SK-N-MC (cell line): ENCODE results near the gene CNOT10.
"Not testable (repeated sequence)": the region's sequence is repeated elsewhere in the genome, so short reads cannot be mapped to it uniquely, and the experiment has no call there.

Source experiments
- DNase-seq: peaks from one replicate; pipeline ENCODE4 v3.0.0-alpha.2; 2011; ENCODE audit warnings: low read depth, low spot score
- H3K27ac ChIP-seq: fragments of 200-600 bp; sonication (generic); 2 replicates; pipeline ENCODE4 v1.5.1; 2016; ENCODE audit warnings: mixed run types
- H3K36me3 ChIP-seq: fragments of 200-600 bp; sonication (generic); 2 replicates; pipeline ENCODE4 v1.6.1; 2017; ENCODE audit warnings: antibody characterized with exemption, low read length, mixed read lengths; ENCODE audit not compliant: insufficient read depth
- H3K4me3 ChIP-seq: fragments of 200-600 bp; sonication (generic); 2 replicates; pipeline ENCODE4 v1.5.1; 2016
- H3K9ac ChIP-seq: fragments of 200-600 bp; sonication (generic); 2 replicates; pipeline ENCODE4 v1.8.0; 2017; ENCODE audit warnings: mixed run types, mixed read lengths; ENCODE audit not compliant: insufficient read length
- H3K9me3 ChIP-seq: fragments of 200-600 bp; sonication (generic); 2 replicates; pipeline ENCODE4 v1.6.1; 2017; ENCODE audit warnings: low read depth, mild to moderate bottlenecking, antibody characterized with exemption, low read length, moderate library complexity, mixed read lengths
- EZH2 ChIP-seq: fragments of 200-600 bp; sonication (generic); IDR thresholded peaks from one replicate; pipeline ENCODE4 v1.6.1; 2017; ENCODE audit warnings: antibody characterized with exemption
- FOXP2 ChIP-seq: optimal IDR thresholded peaks from 2 replicates; pipeline ENCODE3; 2011; ENCODE audit warnings: mild to moderate bottlenecking, moderate library complexity; ENCODE audit not compliant: insufficient read depth; ENCODE audit errors: extremely low read length, control extremely low read depth
- POLR2AphosphoS5 ChIP-seq: IDR thresholded peaks from 2 replicates; pipeline ENCODE4 v1.6.1; 2012; ENCODE audit warnings: mild to moderate bottlenecking, low read depth, low read length, borderline replicate concordance

Gene CNOT10

GRCh38 chr3:32713181-32713580 lies 28.2 kb downstream of the CNOT10 start:
- Histone ChIP-seq H3K27ac (no peak overlapping the region), H3K36me3 (peaks cover 16% of the 10 kb centered on the region), H3K9ac (no peak overlapping the region), H3K9me3 (no peaks in the 10 kb centered on the region), H3K4me3 (no peak overlapping the region)
- no peak for DNase-seq
- no peak for TF ChIP-seq EZH2
- TF ChIP-seq POLR2AphosphoS5 = no peak
- TF ChIP-seq FOXP2 = no peak

DNA sequence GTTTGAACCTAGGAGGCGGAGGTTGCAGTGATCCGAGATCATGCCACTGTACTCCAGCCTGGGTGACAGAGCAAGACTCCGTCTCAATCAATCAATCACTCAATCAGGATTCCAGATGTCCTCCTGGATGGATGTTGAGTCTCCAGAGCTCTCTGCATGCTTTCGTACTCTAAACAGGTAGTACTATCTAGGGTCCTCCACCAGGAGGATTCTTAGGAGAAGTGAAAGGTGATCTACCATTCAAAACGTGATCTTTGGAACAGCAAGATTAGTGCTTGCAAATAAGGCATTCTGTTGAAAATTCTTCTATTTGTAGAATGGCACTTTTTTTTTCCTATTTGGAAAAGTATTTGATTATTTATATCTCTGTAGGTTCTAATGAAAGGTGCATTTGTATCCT lies 34.3 kb downstream of the CNOT10 start:
- Histone ChIP-seq H3K36me3 (peaks cover 4% of the 10 kb centered on the region; the same call in 1 of the 2 replicates), H3K27ac (no peak overlapping the region), H3K9me3 (no peaks in the 10 kb centered on the region), H3K9ac (no peak overlapping the region), H3K4me3 (no peak overlapping the region)
- no peak for TF ChIP-seq POLR2AphosphoS5
- TF ChIP-seq FOXP2 = no peak
- TF ChIP-seq EZH2 = no peak
- DNase-seq = no peak

GRCh38 chr3:32719931-32720330 lies 34.9 kb downstream of the CNOT10 start:
- no peak for DNase-seq
- TF ChIP-seq POLR2AphosphoS5 = no peak
- TF ChIP-seq FOXP2 = no peak
- no peak for TF ChIP-seq EZH2
- Histone ChIP-seq H3K4me3 (no peak overlapping the region), H3K9me3 (no peaks in the 10 kb centered on the region), H3K27ac (no peak overlapping the region), H3K9ac (no peak overlapping the region), H3K36me3 (peaks cover 4% of the 10 kb centered on the region; the same call in 1 of the 2 replicates)

DNA sequence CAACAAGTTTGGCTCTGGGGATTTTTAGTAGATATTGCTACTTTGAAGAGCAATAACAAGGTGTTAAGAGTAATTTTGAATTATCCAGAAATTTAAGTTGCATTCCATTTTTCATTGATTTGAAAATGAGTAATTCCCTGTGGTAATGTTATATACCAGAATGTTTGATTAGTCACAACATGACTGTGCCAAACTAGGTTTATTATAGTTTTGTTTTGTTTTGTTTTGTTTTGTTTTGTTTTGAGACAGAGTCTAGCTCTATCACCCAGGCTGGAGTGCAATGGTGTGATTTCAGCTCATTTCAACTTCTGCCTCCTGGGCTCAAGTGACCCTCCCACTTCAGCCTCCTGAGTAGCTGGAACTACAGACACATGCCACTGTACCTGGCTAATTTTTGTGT lies 40.7 kb downstream of the CNOT10 start:
- Histone ChIP-seq H3K9ac (no peak overlapping the region), H3K4me3 (no peak overlapping the region), H3K36me3 (peaks cover 4% of the 10 kb centered on the region; the same call in 1 of the 2 replicates), H3K27ac (no peak overlapping the region), H3K9me3 (no peaks in the 10 kb centered on the region)
- TF ChIP-seq EZH2 (no peak), POLR2AphosphoS5 (no peak), FOXP2 (no peak)
- DNase-seq = no peak

GRCh38 chr3:32733631-32734229 lies 48.7 kb downstream of the CNOT10 start:
- H3K9ac ChIP-seq = no peak overlapping the region
- H3K36me3 ChIP-seq = 0 out of 2 replicates have a peak, but pooled peaks cover 5% of the 10 kb centered on the region
- H3K27ac ChIP-seq = no peak overlapping the region
- H3K9me3 ChIP-seq = no peaks in the 10 kb centered on the region
- DNase-seq = no peak
- TF ChIP-seq EZH2 = no peak
- no peak for TF ChIP-seq FOXP2
- TF ChIP-seq POLR2AphosphoS5 = no peak
- no peak overlapping the region for H3K4me3 ChIP-seq

GRCh38 chr3:32734756-32735155 lies 49.8 kb downstream of the CNOT10 start:
- H3K9ac ChIP-seq = no peak overlapping the region
- no peak overlapping the region for H3K4me3 ChIP-seq
- H3K36me3 ChIP-seq = peaks cover 8% of the 10 kb centered on the region; the same call in 1 of the 2 replicates
- no peak for DNase-seq
- H3K9me3 ChIP-seq = no peaks in the 10 kb centered on the region
- TF ChIP-seq FOXP2 = no peak
- TF ChIP-seq EZH2 = no peak
- no peak for TF ChIP-seq POLR2AphosphoS5
- H3K27ac ChIP-seq = no peak overlapping the region

- H3K9me3 ChIP-seq, H3K36me3 ChIP-seq, H3K9ac ChIP-seq, H3K27ac ChIP-seq, H3K4me3 ChIP-seq, DNase-seq: not testable (repeated sequence)
These were observed 58.5 kb downstream of the CNOT10 start for GRCh38 chr3:32743470-32743869.

DNA sequence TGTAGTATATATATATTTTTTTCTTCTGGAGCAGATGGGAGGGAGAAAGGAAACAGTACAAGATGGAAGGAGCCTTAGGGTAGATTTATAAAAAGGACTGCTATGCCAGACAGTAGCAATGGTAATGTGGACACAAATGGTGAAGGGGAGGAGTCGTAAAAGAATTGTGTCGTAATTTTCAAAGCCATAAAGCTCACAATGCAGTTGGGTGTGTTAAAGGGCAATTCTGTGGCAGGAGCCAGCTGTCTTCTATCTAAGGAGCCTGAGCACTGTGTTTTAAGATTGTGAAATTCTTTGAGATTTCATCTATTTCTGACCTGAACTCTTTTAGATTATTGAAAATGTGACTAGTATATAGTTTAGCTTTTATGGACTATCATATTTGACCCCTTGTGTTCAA lies 58.9 kb downstream of the CNOT10 start:
- Histone ChIP-seq H3K4me3 (no peak overlapping the region), H3K27ac (no peak overlapping the region), H3K36me3 (peaks cover 3% of the 10 kb centered on the region; the same call in 1 of the 2 replicates), H3K9ac (no peak overlapping the region), H3K9me3 (no peaks in the 10 kb centered on the region)
- no peak for TF ChIP-seq POLR2AphosphoS5
- no peak for TF ChIP-seq FOXP2
- no peak for TF ChIP-seq EZH2
- no peak for DNase-seq

- DNase-seq = no peak
- Histone ChIP-seq H3K36me3 (no peaks in the 10 kb centered on the region), H3K9me3 (no peaks in the 10 kb centered on the region)
These were observed 66.4 kb downstream of the CNOT10 start for GRCh38 chr3:32751377-32751776.

More at GRCh38 chr3:32751377-32751776, 66.4 kb downstream of the CNOT10 start:
- no peak overlapping the region for H3K4me3 ChIP-seq
- H3K27ac ChIP-seq = no peak overlapping the region
- no peak for TF ChIP-seq FOXP2
- no peak for TF ChIP-seq POLR2AphosphoS5
- TF ChIP-seq EZH2 = no peak
- H3K9ac ChIP-seq = no peak overlapping the region
